HUES64 (cell line): ENCODE measurements around the gene ACTN1.
A peak's percentile ranks its signal among the peaks of the same experiment; 100 is the strongest.

ENCODE experiments used
- H3K27ac ChIP-seq: 2 replicates; pipeline ENCODE4 v1.7.0; 2013; ENCODE audit warnings: low read depth, low read length, inconsistent platforms
- H3K27me3 ChIP-seq: 2 replicates; pipeline ENCODE4 v1.6.1; 2013; ENCODE audit warnings: mild to moderate bottlenecking, low read length; ENCODE audit not compliant: insufficient read depth
- H3K36me3 ChIP-seq: 2 replicates; pipeline ENCODE4 v1.6.1; 2013; ENCODE audit warnings: mild to moderate bottlenecking, low read length; ENCODE audit not compliant: insufficient read depth
- H3K4me1 ChIP-seq: 2 replicates; pipeline ENCODE4 v1.6.1; 2013; ENCODE audit warnings: mild to moderate bottlenecking, low read length, moderate library complexity; ENCODE audit not compliant: insufficient read depth
- H3K4me3 ChIP-seq: 2 replicates; pipeline ENCODE4 v1.5.1; 2013; ENCODE audit warnings: mild to moderate bottlenecking, low read length, moderate library complexity
- H3K9ac ChIP-seq: 2 replicates; pipeline ENCODE4 v1.6.1; 2013; ENCODE audit warnings: mild to moderate bottlenecking, low read depth, low read length
- H3K9me3 ChIP-seq: 2 replicates; pipeline ENCODE4 v1.6.1; 2013; ENCODE audit warnings: low read depth, low read length; ENCODE audit not compliant: insufficient read depth
- WGBS: fragments of 150-250, 120-280 bp; methylation state at CpG from one replicate; pipeline ENCODE4 v1.1.7; 2013; ENCODE audit warnings: missing lambda C conversion rate; 5-methylcytosine and 5-hydroxymethylcytosine counted together

Gene ACTN1

GRCh38 chr14:68948686-68949600 is 30.2 kb downstream of the ACTN1 start:
- peak overlapping the region; percentile 46; the same call in 1 of the 2 replicates for H3K27ac ChIP-seq
- WGBS, result 74% methylated on average over 12 of the region's 12 CpGs

DNA sequence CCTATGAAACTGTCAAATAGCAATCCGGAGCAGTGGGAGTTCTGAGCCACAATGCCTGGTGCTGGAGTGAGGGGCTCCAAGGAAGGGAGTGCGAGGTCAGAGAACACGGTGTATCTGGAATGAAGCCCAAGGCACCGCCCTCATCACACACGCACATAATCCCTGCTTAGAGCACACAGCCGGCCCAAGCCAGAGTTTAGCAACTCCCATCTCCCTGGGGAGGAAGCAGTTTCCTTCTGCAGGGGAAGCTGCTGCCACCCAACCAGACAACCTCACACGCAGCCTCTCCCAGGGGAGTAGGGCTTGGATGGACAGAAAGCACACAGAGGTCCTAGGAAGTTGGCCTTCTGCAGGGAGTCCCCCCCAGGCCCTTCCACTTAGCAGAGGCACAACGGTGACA is 31.3 kb downstream of the ACTN1 start:
- no peaks in the 10 kb centered on the region for H3K9me3 ChIP-seq
- no peaks in the 10 kb centered on the region for H3K36me3 ChIP-seq
- H3K4me1 ChIP-seq, result peaks cover 34% of the 10 kb centered on the region
- no peak overlapping the region for H3K4me3 ChIP-seq
- no peaks in the 10 kb centered on the region for H3K27me3 ChIP-seq
- peak overlapping the region; percentile 35; the same call in 1 of the 2 replicates for H3K27ac ChIP-seq
- H3K9ac ChIP-seq, result no peak overlapping the region
- WGBS, result 72% methylated on average over 8 of the region's 8 CpGs

More at GRCh38 chr14:68948686-68949600, 30.2 kb downstream of the ACTN1 start:
- Histone ChIP-seq H3K36me3 (no peaks in the 10 kb centered on the region), H3K9ac (no peak overlapping the region), H3K4me3 (no peak overlapping the region), H3K9me3 (no peaks in the 10 kb centered on the region), H3K27me3 (no peaks in the 10 kb centered on the region), H3K4me1 (peaks cover 28% of the 10 kb centered on the region)

- Histone ChIP-seq H3K27me3 (no peaks in the 10 kb centered on the region), H3K27ac (no peak overlapping the region), H3K4me3 (no peak overlapping the region), H3K9ac (no peak overlapping the region), H3K9me3 (no peaks in the 10 kb centered on the region), H3K4me1 (peaks cover 38% of the 10 kb centered on the region), H3K36me3 (no peaks in the 10 kb centered on the region)
- WGBS, result 92% methylated on average over 4 of the region's 4 CpGs
Observed at GRCh38 chr14:68946489-68946822, 32.6 kb downstream of the ACTN1 start.

DNA sequence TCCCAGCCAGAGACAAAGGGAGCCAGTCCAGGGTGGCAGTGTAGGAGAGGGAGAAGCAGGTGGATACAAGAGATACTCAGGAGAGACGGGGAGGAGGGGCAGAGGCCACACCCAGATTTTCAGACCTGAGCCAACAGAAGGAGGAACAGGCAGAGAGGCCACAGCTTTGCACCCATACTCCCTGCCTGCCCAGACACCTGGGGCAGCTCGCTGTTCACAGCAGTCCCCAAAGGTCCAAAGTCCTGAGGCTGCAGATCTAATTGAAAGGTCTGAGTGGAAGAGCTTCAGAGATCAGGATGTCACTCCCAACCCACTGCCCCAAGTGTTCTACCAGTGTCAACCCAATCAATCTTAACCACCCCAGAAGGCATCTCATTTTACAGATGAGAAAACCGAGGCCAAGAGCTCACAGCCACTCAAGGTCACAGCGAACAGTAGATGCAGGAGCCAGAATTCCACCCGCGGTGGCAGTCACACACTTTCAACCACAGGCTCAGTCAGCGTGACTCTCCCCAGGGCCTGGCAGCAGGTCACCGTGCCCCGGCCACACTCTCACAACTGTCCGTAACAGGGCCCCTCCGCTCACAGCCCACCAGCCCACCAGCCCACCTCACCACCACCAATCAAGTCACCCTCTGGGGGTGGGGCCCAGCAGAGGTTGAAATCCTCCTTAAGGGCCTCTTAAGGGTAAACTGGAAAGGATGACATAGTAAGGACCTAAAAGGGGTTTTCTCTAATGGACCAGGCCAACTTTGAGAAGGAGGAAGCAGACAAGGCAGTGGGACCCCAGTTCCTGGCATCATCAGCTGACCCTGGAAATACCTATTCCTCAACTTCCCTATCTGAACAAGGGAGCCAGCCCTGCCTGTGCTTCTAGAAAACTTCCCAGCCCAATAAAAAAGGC is 33.3 kb downstream of the ACTN1 start:
- Histone ChIP-seq H3K27me3 (no peaks in the 10 kb centered on the region), H3K9ac (no peak overlapping the region), H3K4me3 (no peak overlapping the region), H3K36me3 (no peaks in the 10 kb centered on the region), H3K4me1 (peaks cover 40% of the 10 kb centered on the region), H3K27ac (no peak overlapping the region), H3K9me3 (no peaks in the 10 kb centered on the region)
- 88% methylated on average over 11 of the region's 11 CpGs for WGBS

DNA sequence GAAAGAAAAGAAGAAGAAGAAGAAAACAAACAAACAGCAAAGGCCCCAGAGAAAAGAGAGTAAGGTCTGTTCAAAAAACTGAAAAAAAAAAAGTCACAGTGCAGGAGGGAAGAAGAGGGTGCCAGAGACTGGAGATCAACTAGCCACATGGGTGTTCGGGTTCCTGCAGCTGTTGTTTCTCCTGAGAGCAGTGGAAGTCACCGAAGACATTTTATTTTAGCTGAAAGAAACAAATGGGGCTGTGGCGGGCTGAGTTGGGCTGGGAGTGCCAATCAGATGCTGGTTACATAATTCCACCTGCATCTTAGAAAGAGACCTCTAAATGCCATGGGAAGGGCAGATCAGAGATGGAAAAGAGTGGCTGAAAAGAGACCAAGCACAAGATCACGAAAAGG is 33.9 kb downstream of the ACTN1 start:
- H3K36me3 ChIP-seq, result no peaks in the 10 kb centered on the region
- H3K27ac ChIP-seq, result no peak overlapping the region
- no peak overlapping the region for H3K4me3 ChIP-seq
- peaks cover 41% of the 10 kb centered on the region for H3K4me1 ChIP-seq
- no peaks in the 10 kb centered on the region for H3K27me3 ChIP-seq
- WGBS, result 88% methylated on average over 4 of the region's 4 CpGs
- H3K9me3 ChIP-seq, result no peaks in the 10 kb centered on the region
- H3K9ac ChIP-seq, result no peak overlapping the region

DNA sequence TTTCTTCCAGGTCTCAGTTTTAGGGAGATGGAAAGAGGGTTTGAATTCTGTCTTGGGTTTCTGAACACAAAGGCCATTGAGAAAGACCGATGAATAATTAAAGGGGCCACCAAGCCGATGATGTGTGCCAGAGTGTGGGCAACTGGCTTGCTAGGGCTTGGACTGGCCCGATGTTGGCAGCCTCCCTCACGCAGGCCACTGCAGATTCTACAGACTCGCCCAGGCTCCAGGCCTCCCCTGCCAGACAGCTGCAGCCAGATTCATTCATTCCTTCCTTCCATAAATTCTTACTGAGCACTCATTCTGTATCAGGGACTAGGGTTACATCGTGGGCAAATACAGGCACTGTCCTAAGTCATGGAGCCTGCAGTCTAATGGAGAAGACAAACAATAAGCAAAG is 34.9 kb downstream of the ACTN1 start:
- H3K4me1 ChIP-seq, result peaks cover 45% of the 10 kb centered on the region
- no peaks in the 10 kb centered on the region for H3K36me3 ChIP-seq

GRCh38 chr14:68943107-68943506 is 36.0 kb downstream of the ACTN1 start:
- Histone ChIP-seq H3K4me1 (peaks cover 49% of the 10 kb centered on the region), H3K27me3 (no peaks in the 10 kb centered on the region), H3K4me3 (no peak overlapping the region), H3K9ac (no peak overlapping the region), H3K27ac (peak overlapping the region; percentile 56), H3K9me3 (no peaks in the 10 kb centered on the region), H3K36me3 (no peaks in the 10 kb centered on the region)
- WGBS, result 86% methylated on average over 10 of the region's 10 CpGs

More for the DNA sequence above, 34.9 kb downstream of the ACTN1 start:
- no peaks in the 10 kb centered on the region for H3K9me3 ChIP-seq
- no peak overlapping the region for H3K27ac ChIP-seq
- no peak overlapping the region for H3K9ac ChIP-seq
- WGBS, result 90% methylated on average over 6 of the region's 6 CpGs
- H3K4me3 ChIP-seq, result no peak overlapping the region
- H3K27me3 ChIP-seq, result no peaks in the 10 kb centered on the region

- H3K4me1 ChIP-seq, result peaks cover 53% of the 10 kb centered on the region
- no peak overlapping the region for H3K4me3 ChIP-seq
- WGBS, result 82% methylated on average over 14 of the region's 14 CpGs
- peak overlapping the region; percentile 56 for H3K27ac ChIP-seq
- no peaks in the 10 kb centered on the region for H3K9me3 ChIP-seq
- no peaks in the 10 kb centered on the region for H3K36me3 ChIP-seq
- H3K27me3 ChIP-seq, result no peaks in the 10 kb centered on the region
- H3K9ac ChIP-seq, result no peak overlapping the region
Observed at GRCh38 chr14:68942296-68943035, 36.6 kb downstream of the ACTN1 start.

DNA sequence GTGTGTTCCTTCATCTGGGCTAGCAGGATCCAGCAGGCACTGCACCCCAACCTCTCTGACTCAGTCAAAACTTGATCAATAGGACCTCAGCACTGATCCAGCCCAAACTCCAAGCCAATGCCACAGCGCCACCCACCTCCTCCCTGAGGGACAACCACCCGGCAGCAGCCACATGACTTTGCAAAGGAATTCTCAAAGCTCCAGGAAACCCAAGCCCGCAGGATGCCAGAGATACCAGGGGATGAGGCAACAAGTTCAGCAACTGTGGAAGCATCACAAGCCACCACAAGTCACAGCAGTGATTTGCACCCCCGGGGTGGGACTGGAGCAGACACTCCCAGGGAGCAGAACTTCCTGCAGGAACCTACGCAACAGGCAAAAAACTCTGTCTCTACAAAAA is 37.3 kb downstream of the ACTN1 start:
- H3K36me3 ChIP-seq, result no peaks in the 10 kb centered on the region
- H3K4me3 ChIP-seq, result no peak overlapping the region
- peak overlapping the region; percentile 56; the same call in 1 of the 2 replicates for H3K27ac ChIP-seq
- H3K9ac ChIP-seq, result no peak overlapping the region
- WGBS, result 62% methylated on average over 5 of the region's 5 CpGs
- H3K27me3 ChIP-seq, result no peaks in the 10 kb centered on the region
- H3K9me3 ChIP-seq, result no peaks in the 10 kb centered on the region
- peaks cover 54% of the 10 kb centered on the region for H3K4me1 ChIP-seq

DNA sequence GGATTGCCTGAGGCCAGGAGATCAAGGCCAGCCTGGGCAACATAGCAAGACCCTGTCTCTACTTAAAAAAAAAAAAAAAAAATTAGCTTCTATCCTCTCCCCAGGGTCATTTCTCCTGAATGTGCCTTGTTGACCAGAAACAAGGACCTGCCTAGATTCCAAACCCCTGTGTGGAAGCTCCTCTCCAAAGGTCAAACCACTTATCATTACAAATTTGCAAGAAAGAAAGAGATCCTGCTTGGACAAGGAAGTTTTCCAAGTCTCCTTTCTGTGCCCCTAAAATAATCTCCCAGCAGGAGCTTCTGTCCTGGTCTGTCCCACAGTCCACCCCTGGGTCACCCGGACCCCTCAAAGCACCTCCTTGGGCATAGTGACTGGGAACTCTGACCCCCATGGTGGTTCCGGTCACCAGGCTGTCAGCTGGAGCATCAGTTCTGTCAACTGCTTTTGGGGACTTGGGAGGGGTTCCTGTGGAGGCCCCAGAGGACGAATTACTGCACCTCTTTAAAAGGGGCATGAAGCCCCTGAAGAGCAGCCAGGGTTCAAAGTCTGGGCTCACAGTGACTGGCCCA is 38.4 kb downstream of the ACTN1 start:
- WGBS, result 92% methylated on average over 3 of the region's 3 CpGs
- Histone ChIP-seq H3K9ac (no peak overlapping the region), H3K36me3 (peaks cover 3% of the 10 kb centered on the region; the same call in 1 of the 2 replicates), H3K27ac (no peak overlapping the region), H3K4me3 (no peak overlapping the region), H3K27me3 (no peaks in the 10 kb centered on the region), H3K9me3 (no peaks in the 10 kb centered on the region), H3K4me1 (peaks cover 62% of the 10 kb centered on the region)
